Fibroblast of mammary gland (primary cell): ENCODE data around the gene PIGX.

Source experiments
- DNase-seq: peaks from one replicate; pipeline ENCODE4 v3.0.0-alpha.2; 2010; ENCODE audit warnings: low read depth
- H3K4me3 ChIP-seq: 2 replicates; pipeline ENCODE4 v1.5.1; 2011; ENCODE audit warnings: low read depth, mild to moderate bottlenecking, low read length, moderate library complexity; ENCODE audit not compliant: control insufficient read depth
- CTCF ChIP-seq: conservative IDR thresholded peaks from 2 replicates; pipeline ENCODE4 v1.5.1; 2011; ENCODE audit warnings: low read depth, low read length, inconsistent platforms; ENCODE audit not compliant: control insufficient read depth, insufficient read depth

PIGX gene

GRCh38 chr3:196756732-196757131 is 44.6 kb downstream of the PIGX start:
- TF ChIP-seq CTCF: no peak
- DNase-seq: no peak

GRCh38 chr3:196757876-196758739 is 45.9 kb downstream of the PIGX start:
- TF ChIP-seq CTCF: no peak
- peak; percentile 92 for DNase-seq
- no peak overlapping the region for H3K4me3 ChIP-seq

More at GRCh38 chr3:196756732-196757131, 44.6 kb downstream of the PIGX start:
- H3K4me3 ChIP-seq: no peak overlapping the region

- H3K4me3 ChIP-seq: no peak overlapping the region
- peak; percentile 28 for DNase-seq
- TF ChIP-seq CTCF: no peak
These were observed 51.0 kb downstream of the PIGX start for GRCh38 chr3:196763179-196763578.

GRCh38 chr3:196765454-196765853 is 53.3 kb downstream of the PIGX start:
- DNase-seq: no peak
- no peak for TF ChIP-seq CTCF
- H3K4me3 ChIP-seq: no peak overlapping the region

GRCh38 chr3:196771067-196771466 is 58.9 kb downstream of the PIGX start:
- no peak for DNase-seq
- H3K4me3 ChIP-seq: no peak overlapping the region
- no peak for TF ChIP-seq CTCF

GRCh38 chr3:196772102-196772501 is 59.9 kb downstream of the PIGX start:
- no peak overlapping the region for H3K4me3 ChIP-seq
- peak; percentile 14 for DNase-seq
- no peak for TF ChIP-seq CTCF
